ENCODE data around the gene CAMK1D. TPM values are rescaled to one million over a fixed set of nuclear protein-coding genes. Genes with fewer than 3 reads are reported as not detected.

The CAMK1D gene
- total and polyA plus RNA-seq, 2 of the 8 experiments (the other 6 are each of a cell fraction or from before 2014, with no cell fraction given): 3.5 to 10.6 TPM

DNA sequence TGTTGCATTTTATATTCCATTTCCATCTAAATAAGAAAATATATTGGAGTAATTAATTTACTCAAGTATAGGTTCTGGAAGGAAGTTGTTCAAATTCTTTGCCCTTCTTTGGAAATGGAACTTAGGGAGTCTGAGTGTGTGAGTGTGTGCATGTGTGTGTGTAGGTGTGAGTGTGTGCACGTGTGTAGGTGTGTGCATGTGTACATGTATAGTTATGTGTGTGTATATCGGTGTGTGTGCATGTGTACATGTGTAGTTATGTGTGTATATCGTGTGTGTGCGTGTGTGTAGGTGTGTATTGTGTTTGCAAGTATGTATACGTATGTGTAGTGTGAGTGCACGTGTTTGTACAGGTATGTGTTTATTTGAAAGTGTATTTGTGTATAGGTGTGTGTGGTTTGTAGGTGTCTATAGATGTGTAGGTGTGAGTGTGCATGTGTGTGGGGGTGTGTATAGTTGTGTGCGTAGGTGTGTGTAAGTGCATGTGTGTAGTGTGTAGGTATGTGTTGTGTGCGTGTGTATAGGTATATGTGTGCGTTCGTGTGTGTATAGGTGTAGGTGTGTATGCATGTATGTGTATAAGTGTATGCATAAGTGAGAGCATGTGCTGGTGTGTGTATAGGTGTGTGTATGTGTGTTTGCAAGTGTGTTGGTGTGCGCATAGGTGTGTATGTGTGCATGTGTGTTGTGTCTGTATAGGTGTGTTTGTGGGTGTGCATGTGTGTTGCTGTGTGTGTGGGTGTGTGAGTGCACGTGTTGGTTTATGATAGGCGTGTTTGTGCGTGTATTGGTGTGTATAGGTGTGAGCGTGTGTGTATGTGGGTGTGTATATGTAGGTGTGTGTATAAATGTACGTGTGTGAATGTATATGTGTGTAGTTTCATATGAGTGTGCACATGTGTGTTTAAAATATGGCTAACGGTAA lies 266.2 kb downstream of the CAMK1D start (continued):
- TF ChIP-seq, protein P1, sequence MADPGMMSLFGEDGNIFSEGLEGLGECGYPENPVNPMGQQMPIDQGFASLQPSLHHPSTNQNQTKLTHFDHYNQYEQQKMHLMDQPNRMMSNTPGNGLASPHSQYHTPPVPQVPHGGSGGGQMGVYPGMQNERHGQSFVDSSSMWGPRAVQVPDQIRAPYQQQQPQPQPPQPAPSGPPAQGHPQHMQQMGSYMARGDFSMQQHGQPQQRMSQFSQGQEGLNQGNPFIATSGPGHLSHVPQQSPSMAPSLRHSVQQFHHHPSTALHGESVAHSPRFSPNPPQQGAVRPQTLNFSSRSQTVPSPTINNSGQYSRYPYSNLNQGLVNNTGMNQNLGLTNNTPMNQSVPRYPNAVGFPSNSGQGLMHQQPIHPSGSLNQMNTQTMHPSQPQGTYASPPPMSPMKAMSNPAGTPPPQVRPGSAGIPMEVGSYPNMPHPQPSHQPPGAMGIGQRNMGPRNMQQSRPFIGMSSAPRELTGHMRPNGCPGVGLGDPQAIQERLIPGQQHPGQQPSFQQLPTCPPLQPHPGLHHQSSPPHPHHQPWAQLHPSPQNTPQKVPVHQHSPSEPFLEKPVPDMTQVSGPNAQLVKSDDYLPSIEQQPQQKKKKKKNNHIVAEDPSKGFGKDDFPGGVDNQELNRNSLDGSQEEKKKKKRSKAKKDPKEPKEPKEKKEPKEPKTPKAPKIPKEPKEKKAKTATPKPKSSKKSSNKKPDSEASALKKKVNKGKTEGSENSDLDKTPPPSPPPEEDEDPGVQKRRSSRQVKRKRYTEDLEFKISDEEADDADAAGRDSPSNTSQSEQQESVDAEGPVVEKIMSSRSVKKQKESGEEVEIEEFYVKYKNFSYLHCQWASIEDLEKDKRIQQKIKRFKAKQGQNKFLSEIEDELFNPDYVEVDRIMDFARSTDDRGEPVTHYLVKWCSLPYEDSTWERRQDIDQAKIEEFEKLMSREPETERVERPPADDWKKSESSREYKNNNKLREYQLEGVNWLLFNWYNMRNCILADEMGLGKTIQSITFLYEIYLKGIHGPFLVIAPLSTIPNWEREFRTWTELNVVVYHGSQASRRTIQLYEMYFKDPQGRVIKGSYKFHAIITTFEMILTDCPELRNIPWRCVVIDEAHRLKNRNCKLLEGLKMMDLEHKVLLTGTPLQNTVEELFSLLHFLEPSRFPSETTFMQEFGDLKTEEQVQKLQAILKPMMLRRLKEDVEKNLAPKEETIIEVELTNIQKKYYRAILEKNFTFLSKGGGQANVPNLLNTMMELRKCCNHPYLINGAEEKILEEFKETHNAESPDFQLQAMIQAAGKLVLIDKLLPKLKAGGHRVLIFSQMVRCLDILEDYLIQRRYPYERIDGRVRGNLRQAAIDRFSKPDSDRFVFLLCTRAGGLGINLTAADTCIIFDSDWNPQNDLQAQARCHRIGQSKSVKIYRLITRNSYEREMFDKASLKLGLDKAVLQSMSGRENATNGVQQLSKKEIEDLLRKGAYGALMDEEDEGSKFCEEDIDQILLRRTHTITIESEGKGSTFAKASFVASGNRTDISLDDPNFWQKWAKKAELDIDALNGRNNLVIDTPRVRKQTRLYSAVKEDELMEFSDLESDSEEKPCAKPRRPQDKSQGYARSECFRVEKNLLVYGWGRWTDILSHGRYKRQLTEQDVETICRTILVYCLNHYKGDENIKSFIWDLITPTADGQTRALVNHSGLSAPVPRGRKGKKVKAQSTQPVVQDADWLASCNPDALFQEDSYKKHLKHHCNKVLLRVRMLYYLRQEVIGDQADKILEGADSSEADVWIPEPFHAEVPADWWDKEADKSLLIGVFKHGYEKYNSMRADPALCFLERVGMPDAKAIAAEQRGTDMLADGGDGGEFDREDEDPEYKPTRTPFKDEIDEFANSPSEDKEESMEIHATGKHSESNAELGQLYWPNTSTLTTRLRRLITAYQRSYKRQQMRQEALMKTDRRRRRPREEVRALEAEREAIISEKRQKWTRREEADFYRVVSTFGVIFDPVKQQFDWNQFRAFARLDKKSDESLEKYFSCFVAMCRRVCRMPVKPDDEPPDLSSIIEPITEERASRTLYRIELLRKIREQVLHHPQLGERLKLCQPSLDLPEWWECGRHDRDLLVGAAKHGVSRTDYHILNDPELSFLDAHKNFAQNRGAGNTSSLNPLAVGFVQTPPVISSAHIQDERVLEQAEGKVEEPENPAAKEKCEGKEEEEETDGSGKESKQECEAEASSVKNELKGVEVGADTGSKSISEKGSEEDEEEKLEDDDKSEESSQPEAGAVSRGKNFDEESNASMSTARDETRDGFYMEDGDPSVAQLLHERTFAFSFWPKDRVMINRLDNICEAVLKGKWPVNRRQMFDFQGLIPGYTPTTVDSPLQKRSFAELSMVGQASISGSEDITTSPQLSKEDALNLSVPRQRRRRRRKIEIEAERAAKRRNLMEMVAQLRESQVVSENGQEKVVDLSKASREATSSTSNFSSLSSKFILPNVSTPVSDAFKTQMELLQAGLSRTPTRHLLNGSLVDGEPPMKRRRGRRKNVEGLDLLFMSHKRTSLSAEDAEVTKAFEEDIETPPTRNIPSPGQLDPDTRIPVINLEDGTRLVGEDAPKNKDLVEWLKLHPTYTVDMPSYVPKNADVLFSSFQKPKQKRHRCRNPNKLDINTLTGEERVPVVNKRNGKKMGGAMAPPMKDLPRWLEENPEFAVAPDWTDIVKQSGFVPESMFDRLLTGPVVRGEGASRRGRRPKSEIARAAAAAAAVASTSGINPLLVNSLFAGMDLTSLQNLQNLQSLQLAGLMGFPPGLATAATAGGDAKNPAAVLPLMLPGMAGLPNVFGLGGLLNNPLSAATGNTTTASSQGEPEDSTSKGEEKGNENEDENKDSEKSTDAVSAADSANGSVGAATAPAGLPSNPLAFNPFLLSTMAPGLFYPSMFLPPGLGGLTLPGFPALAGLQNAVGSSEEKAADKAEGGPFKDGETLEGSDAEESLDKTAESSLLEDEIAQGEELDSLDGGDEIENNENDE (IDR thresholded peaks at IDR 0.05; ENCODE audit: insufficient replicate concordance, low read length): no peak
- no peak for TF ChIP-seq RFX5 (IDR thresholded peaks at IDR 0.05; ENCODE audit: borderline replicate concordance, low read depth, low read length)
- TF ChIP-seq TBP (IDR thresholded peaks at IDR 0.05; ENCODE audit: low read depth, low read length): no peak
- TF ChIP-seq JUND (IDR thresholded peaks at IDR 0.05; ENCODE audit: low read length): no peak
- TF ChIP-seq SRF (IDR thresholded peaks at IDR 0.05; ENCODE audit: low read depth, low read length): no peak
- TF ChIP-seq SIRT6 (IDR thresholded peaks at IDR 0.05; ENCODE audit: low read length): no peak
- no peak for TF ChIP-seq SP4 (IDR thresholded peaks at IDR 0.05; ENCODE audit: low read length)
- TF ChIP-seq, protein P2, sequence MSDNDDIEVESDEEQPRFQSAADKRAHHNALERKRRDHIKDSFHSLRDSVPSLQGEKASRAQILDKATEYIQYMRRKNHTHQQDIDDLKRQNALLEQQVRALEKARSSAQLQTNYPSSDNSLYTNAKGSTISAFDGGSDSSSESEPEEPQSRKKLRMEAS (IDR thresholded peaks at IDR 0.05): no peak
- no peak for TF ChIP-seq BRCA1 (IDR thresholded peaks at IDR 0.05; ENCODE audit: low read depth, low read length)
- no peak for TF ChIP-seq SAP30 (IDR thresholded peaks at IDR 0.05; ENCODE audit: insufficient read depth, insufficient replicate concordance, low read length)

All from H1 (cell line).